ENCODE data around the gene KIF5A.

DNA sequence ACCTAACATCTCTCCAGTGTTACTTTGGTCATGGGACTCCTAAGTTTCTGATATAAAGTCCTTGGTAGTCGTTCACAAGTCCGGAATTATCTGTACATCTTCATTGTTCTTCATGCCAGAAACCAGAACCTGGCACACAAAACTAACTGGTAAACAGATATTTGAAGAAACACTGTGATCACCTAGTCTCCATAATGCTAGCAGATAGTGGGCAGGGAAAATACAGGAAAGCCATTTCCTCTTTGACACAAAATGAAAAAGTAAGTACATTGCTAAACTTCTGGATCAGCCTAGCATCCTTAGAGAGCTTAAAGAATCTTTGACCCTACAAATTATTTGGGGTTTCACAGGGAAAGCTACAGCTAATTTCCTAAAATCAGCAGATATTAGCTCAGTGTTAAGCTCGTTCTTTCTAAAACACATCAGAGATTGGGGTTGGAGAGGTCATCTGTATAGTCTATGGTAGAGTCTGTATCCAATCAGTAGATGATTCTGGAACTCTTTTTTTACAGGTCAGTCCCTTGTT, 34.4 kb upstream of the KIF5A start:
- TF ChIP-seq, protein P1, sequence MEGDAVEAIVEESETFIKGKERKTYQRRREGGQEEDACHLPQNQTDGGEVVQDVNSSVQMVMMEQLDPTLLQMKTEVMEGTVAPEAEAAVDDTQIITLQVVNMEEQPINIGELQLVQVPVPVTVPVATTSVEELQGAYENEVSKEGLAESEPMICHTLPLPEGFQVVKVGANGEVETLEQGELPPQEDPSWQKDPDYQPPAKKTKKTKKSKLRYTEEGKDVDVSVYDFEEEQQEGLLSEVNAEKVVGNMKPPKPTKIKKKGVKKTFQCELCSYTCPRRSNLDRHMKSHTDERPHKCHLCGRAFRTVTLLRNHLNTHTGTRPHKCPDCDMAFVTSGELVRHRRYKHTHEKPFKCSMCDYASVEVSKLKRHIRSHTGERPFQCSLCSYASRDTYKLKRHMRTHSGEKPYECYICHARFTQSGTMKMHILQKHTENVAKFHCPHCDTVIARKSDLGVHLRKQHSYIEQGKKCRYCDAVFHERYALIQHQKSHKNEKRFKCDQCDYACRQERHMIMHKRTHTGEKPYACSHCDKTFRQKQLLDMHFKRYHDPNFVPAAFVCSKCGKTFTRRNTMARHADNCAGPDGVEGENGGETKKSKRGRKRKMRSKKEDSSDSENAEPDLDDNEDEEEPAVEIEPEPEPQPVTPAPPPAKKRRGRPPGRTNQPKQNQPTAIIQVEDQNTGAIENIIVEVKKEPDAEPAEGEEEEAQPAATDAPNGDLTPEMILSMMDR (conservative IDR thresholded peaks at IDR 0.05) = no peak
- no peak for TF ChIP-seq ZFX (IDR thresholded peaks at IDR 0.05)

All from C4-2B (cell line).